Duodenal mucosa (tissue), 2 donors: ENCODE results near the gene PAQR6.

Experiments used
- H3K27ac ChIP-seq: one replicate; pipeline ENCODE4 v1.7.0; 2013; ENCODE audit warnings: low read depth, low read length
- H3K27me3 ChIP-seq, 2 donors: one replicate each; pipeline ENCODE4 v1.7.0; 2013; ENCODE audit warnings: low read length in 2 of 2, control low read depth in 1 of 2; ENCODE audit not compliant: insufficient read depth in 2 of 2, control insufficient read depth in 1 of 2
- H3K36me3 ChIP-seq, 2 donors: one replicate each; pipeline ENCODE4 v1.7.0; 2013; ENCODE audit warnings: low read length in 2 of 2, control low read depth in 1 of 2; ENCODE audit not compliant: insufficient read depth in 2 of 2, control insufficient read depth in 1 of 2
- H3K4me1 ChIP-seq, 2 donors: one replicate each; pipeline ENCODE4 v1.7.0; 2013; ENCODE audit warnings: low read length in 2 of 2, control low read depth in 1 of 2; ENCODE audit not compliant: insufficient read depth in 2 of 2, control insufficient read depth in 1 of 2
- H3K4me3 ChIP-seq, 2 donors: one replicate each; pipeline ENCODE4 v1.7.0; 2013; ENCODE audit warnings: low read length in 2 of 2, low read depth in 1 of 2
- H3K9ac ChIP-seq, 2 donors: one replicate each; pipeline ENCODE4 v1.7.0; 2013; ENCODE audit warnings: low read length in 2 of 2, low read depth in 1 of 2
- H3K9me3 ChIP-seq, 2 donors: one replicate each; pipeline ENCODE4 v1.7.0; 2013; ENCODE audit warnings: low read length in 2 of 2, control low read depth in 1 of 2; ENCODE audit not compliant: control insufficient read depth in 1 of 2

The PAQR6 gene

GRCh38 chr1:156284112-156284511 lies 36.3 kb upstream of the PAQR6 start, which contains the start of gene TMEM79:
Gene TMEM79 (plus strand): TSS chr1:156284325. CDS start chr1:156285227, 902 bp downstream.
- Histone ChIP-seq H3K36me3 (peaks cover under 1 to 9% of the 10 kb centered on the region in 2 donors), H3K27ac (peak within 1 kb of the TSS; percentile 26), H3K4me3 (peak within 1 kb of the TSS; percentile 94), H3K27me3 (no peaks in the 10 kb centered on the region), H3K9me3 (no peaks in the 10 kb centered on the region), H3K9ac (peak within 1 kb of the TSS; percentile 81 to 88), H3K4me1 (peaks cover 22 to 32% of the 10 kb centered on the region in 2 donors)

GRCh38 chr1:156283521-156283920 lies 35.7 kb upstream of the PAQR6 start:
- H3K36me3 ChIP-seq = peaks cover 6 to 14% of the 10 kb centered on the region in 2 donors
- peak overlapping the region; percentile 94 for H3K4me3 ChIP-seq
- H3K27ac ChIP-seq = peak overlapping the region; percentile 26
- peak overlapping the region; percentile 81 to 88 for H3K9ac ChIP-seq
- no peaks in the 10 kb centered on the region for H3K9me3 ChIP-seq
- no peaks in the 10 kb centered on the region for H3K27me3 ChIP-seq
- H3K4me1 ChIP-seq = peaks cover 22 to 32% of the 10 kb centered on the region in 2 donors

GRCh38 chr1:156282479-156283222 lies 34.8 kb upstream of the PAQR6 start, which contains the start of gene SMG5:
Gene SMG5 (minus strand): TSS chr1:156282825. CDS start chr1:156282680, 145 bp downstream.
- Histone ChIP-seq H3K27ac (peak within 1 kb of the TSS; percentile 84), H3K4me3 (peak within 1 kb of the TSS; percentile 94)

GRCh38 chr1:156281693-156282478 lies 34.0 kb upstream of the PAQR6 start:
- peak overlapping the region; percentile 94 for H3K4me3 ChIP-seq
- no peaks in the 10 kb centered on the region for H3K27me3 ChIP-seq
- H3K9me3 ChIP-seq = no peaks in the 10 kb centered on the region
- H3K4me1 ChIP-seq = peaks cover 22 to 32% of the 10 kb centered on the region in 2 donors
- H3K36me3 ChIP-seq = peaks cover 19 to 29% of the 10 kb centered on the region in 2 donors
- H3K9ac ChIP-seq = peak overlapping the region; percentile 81 to 88
- H3K27ac ChIP-seq = peak overlapping the region; percentile 84

More at GRCh38 chr1:156282479-156283222, 34.8 kb upstream of the PAQR6 start, which contains the start of gene SMG5:
- Histone ChIP-seq H3K4me1 (peaks cover 22 to 32% of the 10 kb centered on the region in 2 donors), H3K27me3 (no peaks in the 10 kb centered on the region), H3K36me3 (peaks cover 15 to 22% of the 10 kb centered on the region in 2 donors), H3K9me3 (no peaks in the 10 kb centered on the region), H3K9ac (peak within 1 kb of the TSS; percentile 81 to 88)

GRCh38 chr1:156281281-156281680 lies 33.4 kb upstream of the PAQR6 start:
- Histone ChIP-seq H3K27me3 (no peaks in the 10 kb centered on the region), H3K4me3 (peak overlapping the region; percentile 94), H3K27ac (no peak overlapping the region), H3K9me3 (no peaks in the 10 kb centered on the region), H3K36me3 (peaks cover 25 to 35% of the 10 kb centered on the region in 2 donors), H3K9ac (peak overlapping the region; percentile 81 to 88), H3K4me1 (peaks cover 22 to 32% of the 10 kb centered on the region in 2 donors)

GRCh38 chr1:156279837-156280236 lies 32.0 kb upstream of the PAQR6 start:
- H3K4me1 ChIP-seq = peaks cover 22 to 32% of the 10 kb centered on the region in 2 donors
- peaks cover 33 to 44% of the 10 kb centered on the region in 2 donors for H3K36me3 ChIP-seq
- no peaks in the 10 kb centered on the region for H3K27me3 ChIP-seq
- no peaks in the 10 kb centered on the region for H3K9me3 ChIP-seq
- H3K4me3 ChIP-seq = no peak overlapping the region
- H3K9ac ChIP-seq = no peak overlapping the region
- H3K27ac ChIP-seq = no peak overlapping the region

- no peak overlapping the region for H3K4me3 ChIP-seq
- H3K4me1 ChIP-seq = peaks cover 10 to 13% of the 10 kb centered on the region in 2 donors
- H3K9ac ChIP-seq = no peak overlapping the region
- H3K27me3 ChIP-seq = no peaks in the 10 kb centered on the region
- H3K36me3 ChIP-seq = peaks cover 57 to 73% of the 10 kb centered on the region in 2 donors
- no peaks in the 10 kb centered on the region for H3K9me3 ChIP-seq
- H3K27ac ChIP-seq = no peak overlapping the region
Observed at GRCh38 chr1:156276966-156277381, 29.1 kb upstream of the PAQR6 start.

- H3K4me1 ChIP-seq = peaks cover 7 to 8% of the 10 kb centered on the region in 2 donors
Observed at GRCh38 chr1:156276532-156276931, 28.7 kb upstream of the PAQR6 start.

GRCh38 chr1:156270314-156270713 lies 22.5 kb upstream of the PAQR6 start:
- Histone ChIP-seq H3K27ac (no peak overlapping the region), H3K4me3 (no peak overlapping the region), H3K4me1 (no peaks in the 10 kb centered on the region), H3K36me3 (peaks cover 64 to 87% of the 10 kb centered on the region in 2 donors), H3K9me3 (no peaks in the 10 kb centered on the region), H3K9ac (no peak overlapping the region), H3K27me3 (no peaks in the 10 kb centered on the region)

More at GRCh38 chr1:156276532-156276931, 28.7 kb upstream of the PAQR6 start:
- no peak overlapping the region for H3K9ac ChIP-seq
- no peak overlapping the region for H3K4me3 ChIP-seq
- no peak overlapping the region for H3K27ac ChIP-seq
- no peaks in the 10 kb centered on the region for H3K9me3 ChIP-seq
- peaks cover 60 to 77% of the 10 kb centered on the region in 2 donors for H3K36me3 ChIP-seq
- no peaks in the 10 kb centered on the region for H3K27me3 ChIP-seq

GRCh38 chr1:156268336-156268735 lies 20.5 kb upstream of the PAQR6 start:
- Histone ChIP-seq H3K9me3 (no peaks in the 10 kb centered on the region), H3K27me3 (no peaks in the 10 kb centered on the region), H3K27ac (no peak overlapping the region), H3K4me3 (no peak overlapping the region), H3K4me1 (no peaks in the 10 kb centered on the region), H3K9ac (no peak overlapping the region), H3K36me3 (peaks cover 52 to 81% of the 10 kb centered on the region in 2 donors)
